Measurements from ENCODE around the gene CASKIN1.

DNA sequence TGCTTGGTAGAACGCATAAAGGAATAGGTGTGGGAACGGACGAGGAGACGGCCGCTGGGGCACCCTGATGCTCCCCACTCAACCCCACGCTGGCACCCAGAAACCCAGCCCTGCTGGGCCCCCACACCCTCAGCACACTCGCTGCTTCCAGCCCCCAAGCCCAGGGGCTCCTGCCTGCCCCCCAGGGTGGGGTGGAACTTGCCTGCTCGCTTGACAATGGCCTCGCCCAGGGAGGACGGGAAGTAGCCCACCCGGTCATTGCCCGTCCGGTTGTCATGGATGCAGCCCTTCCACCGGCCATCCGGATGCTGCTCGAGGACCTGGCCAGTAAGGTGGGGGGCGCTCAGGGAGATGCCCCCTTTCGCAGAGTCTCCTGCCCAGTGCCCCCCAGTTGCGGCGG is 9.9 kb downstream of the CASKIN1 start:
- TF ChIP-seq, protein P1, sequence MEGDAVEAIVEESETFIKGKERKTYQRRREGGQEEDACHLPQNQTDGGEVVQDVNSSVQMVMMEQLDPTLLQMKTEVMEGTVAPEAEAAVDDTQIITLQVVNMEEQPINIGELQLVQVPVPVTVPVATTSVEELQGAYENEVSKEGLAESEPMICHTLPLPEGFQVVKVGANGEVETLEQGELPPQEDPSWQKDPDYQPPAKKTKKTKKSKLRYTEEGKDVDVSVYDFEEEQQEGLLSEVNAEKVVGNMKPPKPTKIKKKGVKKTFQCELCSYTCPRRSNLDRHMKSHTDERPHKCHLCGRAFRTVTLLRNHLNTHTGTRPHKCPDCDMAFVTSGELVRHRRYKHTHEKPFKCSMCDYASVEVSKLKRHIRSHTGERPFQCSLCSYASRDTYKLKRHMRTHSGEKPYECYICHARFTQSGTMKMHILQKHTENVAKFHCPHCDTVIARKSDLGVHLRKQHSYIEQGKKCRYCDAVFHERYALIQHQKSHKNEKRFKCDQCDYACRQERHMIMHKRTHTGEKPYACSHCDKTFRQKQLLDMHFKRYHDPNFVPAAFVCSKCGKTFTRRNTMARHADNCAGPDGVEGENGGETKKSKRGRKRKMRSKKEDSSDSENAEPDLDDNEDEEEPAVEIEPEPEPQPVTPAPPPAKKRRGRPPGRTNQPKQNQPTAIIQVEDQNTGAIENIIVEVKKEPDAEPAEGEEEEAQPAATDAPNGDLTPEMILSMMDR (IDR thresholded peaks at IDR 0.05; ENCODE audit: control extremely low read depth in 1 of 3, insufficient read depth in 1 of 3, low read depth in 1 of 3, low read length in 3 of 3), result no peak
- no peak for TF ChIP-seq EGR1 (IDR thresholded peaks at IDR 0.05; ENCODE audit: borderline replicate concordance, low read depth, low read length)
- no peak for TF ChIP-seq CEBPB (IDR thresholded peaks at IDR 0.05; ENCODE audit: low read depth, low read length)
- no peak for TF ChIP-seq CHD2 (IDR thresholded peaks at IDR 0.05; ENCODE audit: low read length)
- no peak for TF ChIP-seq RAD21 (IDR thresholded peaks at IDR 0.05 in 1 of 2, conservative IDR thresholded peaks at IDR 0.05 in 1 of 2; ENCODE audit: low read depth in 2 of 2, low read length in 2 of 2)
- TF ChIP-seq, protein P2, sequence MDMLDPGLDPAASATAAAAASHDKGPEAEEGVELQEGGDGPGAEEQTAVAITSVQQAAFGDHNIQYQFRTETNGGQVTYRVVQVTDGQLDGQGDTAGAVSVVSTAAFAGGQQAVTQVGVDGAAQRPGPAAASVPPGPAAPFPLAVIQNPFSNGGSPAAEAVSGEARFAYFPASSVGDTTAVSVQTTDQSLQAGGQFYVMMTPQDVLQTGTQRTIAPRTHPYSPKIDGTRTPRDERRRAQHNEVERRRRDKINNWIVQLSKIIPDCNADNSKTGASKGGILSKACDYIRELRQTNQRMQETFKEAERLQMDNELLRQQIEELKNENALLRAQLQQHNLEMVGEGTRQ (IDR thresholded peaks at IDR 0.05; ENCODE audit: low read length), result no peak
- no peak for TF ChIP-seq TBP (IDR thresholded peaks at IDR 0.05; ENCODE audit: low read depth, low read length)
- no peak for TF ChIP-seq RFX5 (IDR thresholded peaks at IDR 0.05; ENCODE audit: borderline replicate concordance, low read depth, low read length)
- no peak for TF ChIP-seq POLR2AphosphoS5 (IDR thresholded peaks at IDR 0.05; ENCODE audit: low read depth, low read length)
- TF ChIP-seq CREB1 (IDR thresholded peaks at IDR 0.05), result no peak
- TF ChIP-seq, protein P3, sequence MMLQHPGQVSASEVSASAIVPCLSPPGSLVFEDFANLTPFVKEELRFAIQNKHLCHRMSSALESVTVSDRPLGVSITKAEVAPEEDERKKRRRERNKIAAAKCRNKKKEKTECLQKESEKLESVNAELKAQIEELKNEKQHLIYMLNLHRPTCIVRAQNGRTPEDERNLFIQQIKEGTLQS (IDR thresholded peaks at IDR 0.05; ENCODE audit: insufficient read depth, low read depth, low read length), result no peak
- TF ChIP-seq POLR2A (IDR thresholded peaks at IDR 0.05; ENCODE audit: control extremely low read depth in 1 of 2, low read depth in 2 of 2, low read length in 2 of 2), result no peak
- TF ChIP-seq EZH2 (IDR thresholded peaks at IDR 0.05; ENCODE audit: low read depth, low read length, severe bottlenecking), result no peak

All from H1 (cell line).